ENCODE results near the gene EXOC5. TPM values are rescaled to one million over a fixed set of nuclear protein-coding genes. Genes with fewer than 3 reads are reported as not detected.

Gene EXOC5
- total and polyA plus RNA-seq, 5 donors = 11.3 to 66.5 (median 54.0) TPM

DNA sequence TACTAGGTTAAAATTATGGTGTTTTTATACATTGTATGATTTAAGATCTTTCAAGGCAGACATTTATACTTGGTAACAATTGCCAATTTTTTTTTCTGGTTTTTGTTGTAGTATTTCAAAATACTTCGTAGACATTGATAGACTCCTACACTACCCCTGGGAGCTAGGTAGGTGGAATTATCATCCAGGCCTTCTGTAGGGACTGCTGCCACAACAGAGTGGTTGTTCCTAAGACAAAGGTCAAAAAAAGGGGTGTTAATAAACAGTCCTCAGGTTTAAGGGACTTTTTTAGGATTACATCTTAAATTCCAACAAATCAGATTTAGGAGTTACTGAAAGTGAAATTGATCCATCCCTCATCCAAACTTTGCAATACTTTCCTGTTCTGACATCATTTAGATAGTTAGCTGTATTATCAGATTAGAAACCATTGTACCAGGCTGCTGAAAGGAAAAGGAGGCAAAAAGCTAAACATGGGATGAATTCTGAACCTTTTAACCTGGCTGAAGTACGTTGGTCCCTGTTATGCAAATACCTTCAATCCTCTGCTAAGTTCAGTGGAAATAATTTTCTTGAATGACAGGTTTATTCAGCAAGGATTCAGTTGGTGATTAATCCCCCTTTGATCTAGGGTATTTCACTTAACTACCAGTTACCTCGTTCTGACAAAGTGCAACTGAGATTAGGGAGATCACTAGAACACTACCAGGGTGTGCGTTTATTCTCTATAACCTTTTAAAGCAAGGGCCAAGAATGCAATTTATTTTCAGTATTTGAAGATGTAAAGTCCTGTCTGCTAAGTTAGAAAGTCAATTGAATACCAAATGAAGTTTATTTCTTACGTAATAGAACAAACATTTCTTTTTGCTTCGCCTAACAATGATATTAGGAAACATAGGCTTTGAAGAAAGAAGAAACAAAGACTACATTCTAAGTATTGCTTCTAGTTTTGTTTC lies 23.3 kb upstream of the EXOC5 start:
- DNase-seq (no peak), ATAC-seq (no peak)
- Histone ChIP-seq H3K27me3 (ENCODE audit: control insufficient read depth, insufficient read depth) (no peaks in the 10 kb centered on the region), H3K9me3 (ENCODE audit: control insufficient read depth, low read length) (no peaks in the 10 kb centered on the region), H3K4me3 (ENCODE audit: low read length) (no peak overlapping the region), H3K4me1 (ENCODE audit: control insufficient read depth, insufficient read depth, low read length) (no peaks in the 10 kb centered on the region), H3K27ac (ENCODE audit: low read length) (no peak overlapping the region)
- WGBS = 63% methylated on average over 6 of the region's 6 CpGs
- intact Hi-C loops (cut with DNase I) = no loop called here

DNA sequence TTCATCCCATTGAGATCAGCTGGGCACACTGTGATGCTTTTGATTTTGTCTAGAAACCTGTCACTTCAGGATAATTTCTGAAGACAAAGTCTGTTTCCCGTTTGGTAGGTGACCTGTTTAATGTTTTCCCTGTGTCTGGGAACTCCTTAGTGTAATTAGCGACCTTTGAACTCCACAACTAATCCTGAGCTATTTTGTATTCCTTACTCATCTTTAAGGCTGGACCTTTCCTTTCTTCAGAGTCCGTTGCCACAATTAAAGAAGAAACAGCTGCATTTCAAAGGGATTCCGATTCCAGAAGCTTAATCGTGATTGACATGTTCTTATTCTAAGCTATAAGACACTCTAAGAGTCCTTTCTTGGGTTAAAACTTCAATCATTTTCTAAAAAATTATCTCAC lies 22.0 kb upstream of the EXOC5 start:
- Histone ChIP-seq H3K27me3 (ENCODE audit: control insufficient read depth, insufficient read depth) (no peaks in the 10 kb centered on the region), H3K4me1 (ENCODE audit: control insufficient read depth, insufficient read depth, low read length) (no peaks in the 10 kb centered on the region), H3K9me3 (ENCODE audit: control insufficient read depth, low read length) (no peaks in the 10 kb centered on the region), H3K4me3 (ENCODE audit: low read length) (no peak overlapping the region), H3K27ac (ENCODE audit: low read length) (no peak overlapping the region)
- 84% methylated on average over 5 of the region's 5 CpGs for WGBS
- ATAC-seq = no peak
- DNase-seq = no peak
- intact Hi-C loops (cut with DNase I) = no loop called here

DNA sequence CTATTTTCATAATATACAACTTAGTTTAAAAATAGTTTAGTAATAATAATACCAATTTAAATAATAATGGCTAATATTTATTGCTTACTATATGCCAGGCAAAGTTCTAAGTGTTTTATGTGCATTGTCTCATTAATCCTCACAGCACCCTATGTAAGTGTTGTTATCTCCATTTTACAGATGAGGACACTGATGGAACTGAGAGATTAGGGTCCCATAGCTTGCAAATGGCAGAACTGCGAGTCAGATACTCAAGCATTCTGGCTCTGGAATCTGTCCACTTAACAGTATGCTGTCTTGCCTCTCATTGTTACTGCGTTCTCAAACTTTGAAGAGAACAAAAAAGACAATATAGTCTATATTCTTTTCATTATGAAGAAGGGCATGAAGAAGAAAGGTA lies 19.0 kb upstream of the EXOC5 start:
- Histone ChIP-seq H3K4me1 (ENCODE audit: control insufficient read depth, insufficient read depth, low read length) (no peaks in the 10 kb centered on the region), H3K27ac (ENCODE audit: low read length) (no peak overlapping the region), H3K4me3 (ENCODE audit: low read length) (no peak overlapping the region), H3K27me3 (ENCODE audit: control insufficient read depth, insufficient read depth) (no peaks in the 10 kb centered on the region), H3K9me3 (ENCODE audit: control insufficient read depth, low read length) (no peaks in the 10 kb centered on the region)
- ATAC-seq (no peak), DNase-seq (no peak)
- intact Hi-C loops (cut with DNase I) = no loop called here
- WGBS = 71% methylated on average over 2 of the region's 2 CpGs

DNA sequence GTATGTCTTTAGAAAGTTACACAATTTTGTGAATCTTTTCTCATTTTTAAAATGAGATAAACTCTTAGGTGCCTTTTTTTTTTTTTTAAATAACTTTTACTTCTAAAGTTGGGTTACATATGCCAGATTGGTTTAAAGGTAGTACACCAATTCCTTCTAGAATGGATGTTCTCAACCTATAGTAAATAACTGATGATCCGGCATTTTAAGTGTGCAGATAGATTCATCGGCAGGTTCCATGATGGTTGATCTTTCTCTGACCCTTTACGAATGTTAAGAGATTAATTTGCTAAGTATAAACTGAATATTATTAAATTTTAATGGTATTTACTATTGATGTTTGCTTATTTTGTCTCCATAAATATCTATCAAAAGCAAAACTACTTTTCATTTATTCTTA lies 8.4 kb upstream of the EXOC5 start:
- H3K27me3 ChIP-seq (ENCODE audit: control insufficient read depth, insufficient read depth) = no peaks in the 10 kb centered on the region
- no peak overlapping the region for H3K4me3 ChIP-seq (ENCODE audit: low read length)
- WGBS = 96% methylated on average over 3 of the region's 3 CpGs
- no peak for ATAC-seq
- no peaks in the 10 kb centered on the region for H3K4me1 ChIP-seq (ENCODE audit: control insufficient read depth, insufficient read depth, low read length)
- intact Hi-C loops (cut with DNase I) = no loop called here
- no peak overlapping the region for H3K27ac ChIP-seq (ENCODE audit: low read length)
- no peak for DNase-seq
- no peaks in the 10 kb centered on the region for H3K9me3 ChIP-seq (ENCODE audit: control insufficient read depth, low read length)

DNA sequence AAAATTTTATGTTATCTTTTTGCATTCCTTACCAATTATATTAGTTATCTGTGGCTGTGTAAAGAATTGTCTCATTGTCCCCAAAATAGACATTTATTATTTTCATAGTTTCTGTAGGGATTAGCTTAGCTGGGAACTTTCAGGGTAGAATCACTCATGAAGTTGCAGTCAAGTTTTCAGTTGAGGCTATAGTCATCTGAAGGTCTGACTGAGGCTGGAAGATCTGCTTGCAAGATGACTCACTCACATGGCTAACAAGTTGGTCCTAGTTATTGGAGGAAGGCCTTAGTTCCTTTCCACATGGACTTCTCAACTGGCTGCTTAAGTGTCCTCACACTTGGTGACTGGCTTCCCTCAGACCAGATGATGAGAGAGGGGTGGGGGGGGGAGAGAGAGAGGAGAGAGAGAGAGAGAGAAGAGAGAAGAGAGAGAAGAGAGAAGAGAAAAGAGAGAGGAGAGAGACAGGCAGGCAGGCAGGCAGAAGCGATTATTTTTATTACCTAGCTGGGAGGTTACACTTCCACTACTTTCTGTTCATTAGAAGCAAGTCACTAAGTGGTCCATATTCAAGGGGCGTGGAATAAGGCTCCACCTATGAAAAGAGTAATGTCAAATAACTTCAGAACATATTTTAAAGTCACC lies 6.4 kb upstream of the EXOC5 start:
- H3K9me3 ChIP-seq (ENCODE audit: control insufficient read depth, low read length) = no peaks in the 10 kb centered on the region
- H3K4me1 ChIP-seq (ENCODE audit: control insufficient read depth, insufficient read depth, low read length) = peaks cover 3% of the 10 kb centered on the region
- no peak overlapping the region for H3K27ac ChIP-seq (ENCODE audit: low read length)
- WGBS = 95% methylated on average over 2 of the region's 2 CpGs
- H3K4me3 ChIP-seq (ENCODE audit: low read length) = no peak overlapping the region
- no peaks in the 10 kb centered on the region for H3K27me3 ChIP-seq (ENCODE audit: control insufficient read depth, insufficient read depth)
- intact Hi-C loops (cut with DNase I) = no loop called here
- DNase-seq (no peak), ATAC-seq (no peak)

DNA sequence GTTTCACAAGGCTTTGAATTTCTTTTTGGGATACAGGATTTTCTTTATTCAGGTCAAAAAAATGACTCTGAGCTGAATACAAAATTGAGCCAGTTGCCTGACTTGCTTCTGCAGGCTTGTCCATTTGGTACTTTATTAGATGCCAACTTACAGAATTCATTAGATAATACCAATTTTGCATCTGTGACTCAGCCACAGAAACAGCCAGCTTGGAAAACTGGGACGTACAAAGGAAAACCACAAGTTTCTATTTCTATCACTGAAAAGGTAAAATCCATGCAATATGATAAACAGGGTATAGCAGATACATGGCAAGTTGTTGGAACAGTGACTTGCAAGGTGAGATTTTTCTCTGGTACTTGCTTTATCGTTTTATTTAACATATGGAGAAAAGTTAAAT lies 5.8 kb upstream of the EXOC5 start:
- no peak for ATAC-seq
- Histone ChIP-seq H3K4me1 (ENCODE audit: control insufficient read depth, insufficient read depth, low read length) (peaks cover 3% of the 10 kb centered on the region), H3K27ac (ENCODE audit: low read length) (no peak overlapping the region), H3K4me3 (ENCODE audit: low read length) (no peak overlapping the region), H3K27me3 (ENCODE audit: control insufficient read depth, insufficient read depth) (no peaks in the 10 kb centered on the region), H3K9me3 (ENCODE audit: control insufficient read depth, low read length) (no peaks in the 10 kb centered on the region)
- no peak for DNase-seq
- intact Hi-C loops (cut with DNase I) = no loop called here
- 91% methylated on average over 2 of the region's 2 CpGs for WGBS

DNA sequence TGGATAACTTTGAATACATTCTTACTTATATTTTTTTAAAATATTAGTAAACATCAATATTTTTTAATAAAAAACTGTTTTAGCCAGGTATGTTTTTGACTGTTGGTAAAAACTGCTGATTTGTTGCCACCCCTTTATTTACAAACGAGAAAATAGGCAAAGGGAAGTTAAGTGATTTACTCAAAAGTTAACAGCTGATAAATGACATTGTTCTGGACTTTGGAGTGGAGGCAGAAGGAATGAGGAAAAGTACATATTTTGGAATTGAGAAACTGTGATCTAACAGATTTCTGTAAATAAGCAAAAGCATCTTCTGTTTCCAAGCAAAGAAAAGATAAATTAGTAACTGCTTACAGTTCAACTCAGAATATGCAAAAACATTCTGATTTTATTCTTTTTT lies 4.5 kb upstream of the EXOC5 start:
- Histone ChIP-seq H3K27ac (ENCODE audit: low read length) (no peak overlapping the region), H3K4me1 (ENCODE audit: control insufficient read depth, insufficient read depth, low read length) (peaks cover 3% of the 10 kb centered on the region), H3K9me3 (ENCODE audit: control insufficient read depth, low read length) (no peaks in the 10 kb centered on the region), H3K27me3 (ENCODE audit: control insufficient read depth, insufficient read depth) (no peaks in the 10 kb centered on the region), H3K4me3 (ENCODE audit: low read length) (no peak overlapping the region)
- intact Hi-C loops (cut with DNase I) = no loop called here
- WGBS = 85% methylated on average over 1 of the region's 1 CpG
- DNase-seq (no peak), ATAC-seq (no peak)

DNA sequence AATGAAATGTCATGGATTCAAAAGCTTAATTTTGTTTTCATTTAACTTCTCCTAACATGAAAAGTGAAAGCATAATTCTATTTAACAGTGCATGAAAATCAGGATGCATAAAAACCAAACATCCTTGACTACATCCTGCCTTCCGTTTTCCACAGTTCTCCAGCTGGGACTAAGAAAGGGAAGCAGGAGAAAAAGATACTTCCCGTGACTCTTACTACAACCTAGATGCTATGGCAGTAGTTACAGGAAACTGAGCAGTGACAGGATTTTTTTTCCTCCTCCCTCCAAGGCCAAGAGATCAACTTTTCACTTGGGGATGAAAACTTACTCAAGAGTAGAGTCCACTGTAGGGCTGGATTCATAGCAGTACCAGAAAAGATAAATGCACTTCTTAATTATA lies 2.6 kb downstream of the EXOC5 start:
- 17% methylated on average over 2 of the region's 2 CpGs for WGBS
- DNase-seq = no peak
- peaks cover 5% of the 10 kb centered on the region for H3K4me1 ChIP-seq (ENCODE audit: control insufficient read depth, insufficient read depth, low read length)
- no peak overlapping the region for H3K4me3 ChIP-seq (ENCODE audit: low read length)
- no peak overlapping the region for H3K27ac ChIP-seq (ENCODE audit: low read length)
- H3K9me3 ChIP-seq (ENCODE audit: control insufficient read depth, low read length) = no peaks in the 10 kb centered on the region
- no peak for ATAC-seq
- intact Hi-C loops (cut with DNase I) = no loop called here
- no peaks in the 10 kb centered on the region for H3K27me3 ChIP-seq (ENCODE audit: control insufficient read depth, insufficient read depth)

DNA sequence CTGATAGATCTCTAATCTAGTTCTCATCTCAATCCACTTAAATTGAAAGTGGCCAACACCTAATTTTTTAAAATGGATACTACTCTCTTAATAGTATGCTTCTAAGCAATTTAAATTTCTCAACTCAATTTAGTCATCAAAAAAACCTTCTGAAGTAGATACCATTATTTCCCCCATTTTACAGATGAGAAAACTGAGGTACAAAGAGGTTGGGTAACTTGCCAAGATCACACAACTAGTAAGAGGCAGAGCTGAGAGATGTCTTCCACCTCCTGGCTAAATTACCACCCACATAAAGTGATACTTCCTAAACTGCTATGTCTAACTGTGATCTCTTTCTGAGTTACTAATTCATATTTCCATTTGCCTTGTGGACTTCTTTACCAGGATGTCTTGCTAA lies 6.6 kb downstream of the EXOC5 start:
- Histone ChIP-seq H3K27ac (ENCODE audit: low read length) (no peak overlapping the region), H3K27me3 (ENCODE audit: control insufficient read depth, insufficient read depth) (no peaks in the 10 kb centered on the region), H3K9me3 (ENCODE audit: control insufficient read depth, low read length) (no peaks in the 10 kb centered on the region), H3K4me1 (ENCODE audit: control insufficient read depth, insufficient read depth, low read length) (peaks cover 5% of the 10 kb centered on the region), H3K4me3 (ENCODE audit: low read length) (no peak overlapping the region)
- DNase-seq = no peak
- intact Hi-C loops (cut with DNase I) = no loop called here
- ATAC-seq = no peak

DNA sequence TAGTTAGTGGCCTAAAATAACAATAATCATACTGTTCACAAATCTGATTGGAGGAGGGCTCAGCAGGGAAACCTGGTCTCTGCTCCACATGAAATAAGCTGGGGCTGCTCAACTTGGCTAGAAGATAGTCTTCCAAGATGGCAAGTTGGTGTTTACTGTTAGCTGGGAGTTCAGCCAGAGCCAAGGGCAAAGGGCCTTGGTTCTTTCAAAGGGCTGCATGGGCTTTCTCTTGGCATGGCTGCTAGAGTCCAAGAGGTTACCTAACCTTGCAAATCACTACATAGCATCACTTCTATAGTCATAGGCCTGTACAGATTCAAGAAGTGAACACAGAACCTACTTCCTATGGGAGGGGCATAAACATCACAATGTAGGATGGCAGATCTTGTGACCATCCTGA lies 7.1 kb downstream of the EXOC5 start:
- no peaks in the 10 kb centered on the region for H3K9me3 ChIP-seq (ENCODE audit: control insufficient read depth, low read length)
- DNase-seq = no peak
- H3K4me1 ChIP-seq (ENCODE audit: control insufficient read depth, insufficient read depth, low read length) = peaks cover 5% of the 10 kb centered on the region
- intact Hi-C loops (cut with DNase I) = no loop called here
- no peak for ATAC-seq
- no peak overlapping the region for H3K27ac ChIP-seq (ENCODE audit: low read length)
- H3K4me3 ChIP-seq (ENCODE audit: low read length) = no peak overlapping the region
- H3K27me3 ChIP-seq (ENCODE audit: control insufficient read depth, insufficient read depth) = no peaks in the 10 kb centered on the region

DNA sequence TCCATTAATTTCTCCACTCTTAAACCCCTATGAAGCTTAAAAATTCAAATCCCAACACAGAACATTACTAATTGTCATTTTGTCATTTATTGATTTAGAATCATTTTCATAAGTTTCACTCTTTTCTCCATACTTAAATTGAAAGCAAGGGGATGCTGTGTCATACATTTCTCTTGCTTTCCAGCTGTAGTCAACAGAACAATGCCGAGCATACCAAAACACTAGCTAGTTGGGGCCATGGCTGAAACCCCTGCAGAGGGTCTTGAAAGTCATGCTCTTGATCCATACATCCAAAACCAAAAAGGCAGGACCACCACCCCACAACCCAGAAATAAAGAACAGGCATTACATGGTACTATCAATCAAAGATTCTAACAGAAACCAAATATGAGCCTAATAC lies 9.0 kb downstream of the EXOC5 start:
- Histone ChIP-seq H3K9me3 (ENCODE audit: control insufficient read depth, low read length) (no peaks in the 10 kb centered on the region), H3K27ac (ENCODE audit: low read length) (no peak overlapping the region), H3K27me3 (ENCODE audit: control insufficient read depth, insufficient read depth) (no peaks in the 10 kb centered on the region), H3K4me1 (ENCODE audit: control insufficient read depth, insufficient read depth, low read length) (peaks cover 5% of the 10 kb centered on the region), H3K4me3 (ENCODE audit: low read length) (no peak overlapping the region)
- intact Hi-C loops (cut with DNase I) = no loop called here
- ATAC-seq (no peak), DNase-seq (no peak)
- WGBS = 95% methylated on average over 1 of the region's 1 CpG

All from right cardiac atrium (tissue), 5 donors.